Cerebellar cortex (tissue), 1 donor: ENCODE data around the gene SLC47A2.

Experiments
- DNase-seq: peaks from one replicate; pipeline ENCODE4 v3.0.0-alpha.2; 2015; ENCODE audit warnings: low spot score

Gene SLC47A2

GRCh38 chr17:19727501-19728078 lies 11.2 kb upstream of the SLC47A2 start:
- DNase-seq, result peak; percentile 41

GRCh38 chr17:19726631-19727376 lies 10.4 kb upstream of the SLC47A2 start:
- DNase-seq, result no peak

- no peak for DNase-seq
Measured at GRCh38 chr17:19725486-19725885, 9.1 kb upstream of the SLC47A2 start.

GRCh38 chr17:19724501-19725420 lies 8.4 kb upstream of the SLC47A2 start:
- peak; percentile 30 for DNase-seq

- DNase-seq, result no peak
Measured at GRCh38 chr17:19723964-19724363, 7.6 kb upstream of the SLC47A2 start.

GRCh38 chr17:19720631-19721426 lies 4.4 kb upstream of the SLC47A2 start:
- no peak for DNase-seq

GRCh38 chr17:19720210-19720475 lies 3.8 kb upstream of the SLC47A2 start:
- DNase-seq, result no peak

- DNase-seq, result no peak
Measured at GRCh38 chr17:19719355-19720209, 3.2 kb upstream of the SLC47A2 start.

- no peak for DNase-seq
Measured at GRCh38 chr17:19718613-19719354, 2.4 kb upstream of the SLC47A2 start.

GRCh38 chr17:19718041-19718612 lies 1.7 kb upstream of the SLC47A2 start:
- DNase-seq, result no peak

- DNase-seq, result no peak
Measured at GRCh38 chr17:19717411-19717908, 1.1 kb upstream of the SLC47A2 start.

- DNase-seq, result no peak
Measured at GRCh38 chr17:19717031-19717360, 612 bp upstream of the SLC47A2 start.

GRCh38 chr17:19714542-19715411 lies 1.6 kb downstream of the SLC47A2 start:
- no peak for DNase-seq

- DNase-seq, result no peak
Measured at GRCh38 chr17:19713901-19714361, 2.5 kb downstream of the SLC47A2 start.

- no peak for DNase-seq
Measured at GRCh38 chr17:19713462-19713861, 2.9 kb downstream of the SLC47A2 start.

- DNase-seq, result no peak
Measured at GRCh38 chr17:19712436-19713004, 3.9 kb downstream of the SLC47A2 start.

- DNase-seq, result no peak
Measured at GRCh38 chr17:19709841-19710240, 6.5 kb downstream of the SLC47A2 start.

GRCh38 chr17:19708431-19709175 lies 7.8 kb downstream of the SLC47A2 start:
- DNase-seq, result no peak
